Brain microvascular endothelial cell (primary cell): ENCODE data around the gene PXYLP1.

Source experiments
- DNase-seq: peaks from one replicate; pipeline ENCODE4 v3.0.0-alpha.2; 2020
- H3K27ac ChIP-seq: fragments of 250-450 bp; sonication (Bioruptor Pico); 2 replicates; pipeline ENCODE4 v1.5.1; 2020; ENCODE audit warnings: mild to moderate bottlenecking, moderate library complexity
- H3K27me3 ChIP-seq: fragments of 250-450 bp; sonication (Bioruptor Pico); replicated peaks from 2 replicates; pipeline ENCODE4 v1.5.1; 2020; ENCODE audit warnings: mild to moderate bottlenecking
- H3K36me3 ChIP-seq: fragments of 250-450 bp; sonication (Bioruptor Pico); replicated peaks from 2 replicates; pipeline ENCODE4 v1.5.1; 2020; ENCODE audit warnings: mild to moderate bottlenecking
- H3K4me3 ChIP-seq: 2 replicates; pipeline ENCODE4 v1.5.1; 2011; ENCODE audit warnings: low read depth, mild to moderate bottlenecking, control low read depth, low read length, moderate library complexity
- in situ Hi-C: cut with HindIII; loops from 2 replicates; pipeline ENCODE4 v1.10.0; 2017; ENCODE audit warnings: low sequenced_read_pairs, low pct_ligation_motif_present
- TF ChIP-seq, protein P1 (sequence below): IDR thresholded peaks from 2 replicates; pipeline ENCODE4 v1.5.1; 2011; ENCODE audit warnings: low read depth, mild to moderate bottlenecking, moderate library complexity, low read length, control low read depth, inconsistent platforms; ENCODE audit errors: missing control alignments

PXYLP1 gene

DNA sequence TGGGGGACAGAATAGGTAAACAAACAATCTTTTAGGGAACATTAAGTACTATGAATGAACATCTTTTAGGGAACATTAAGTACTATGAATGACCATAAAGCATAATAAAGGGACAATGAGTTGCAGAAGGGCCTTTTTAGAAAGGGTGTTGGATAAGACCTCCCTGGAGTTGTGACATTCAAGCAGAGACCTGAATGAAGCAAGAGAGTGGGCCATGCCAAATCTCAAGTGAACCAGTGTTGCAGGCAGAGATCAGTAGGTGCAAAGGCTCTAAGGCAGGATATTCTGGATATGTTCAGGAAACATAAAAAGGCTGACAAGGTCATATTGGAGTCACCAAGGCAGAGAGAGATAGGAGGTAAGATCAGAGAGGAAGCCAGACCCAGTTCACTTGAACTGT lies 107.3 kb downstream of the PXYLP1 start:
- in situ Hi-C loops, result no loop called here

DNA sequence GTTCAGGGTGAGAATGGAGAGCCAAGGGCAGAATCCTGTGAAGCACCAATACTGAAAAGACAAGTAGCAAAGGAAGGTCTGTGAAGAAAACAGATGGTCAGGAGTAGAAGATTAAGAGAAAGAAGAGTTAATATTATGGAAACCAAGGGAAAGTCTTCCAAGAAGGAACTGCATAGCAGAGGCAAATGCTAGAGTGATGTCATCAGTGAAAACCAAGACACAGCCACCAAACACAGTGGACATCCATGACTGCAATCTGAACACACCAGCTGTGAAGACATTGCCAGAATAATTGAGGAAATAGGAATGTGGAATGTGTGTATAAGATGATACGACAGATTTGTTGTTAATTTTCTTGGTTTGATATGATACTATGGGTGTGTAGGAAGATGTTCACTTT lies 109.9 kb downstream of the PXYLP1 start:
- Histone ChIP-seq H3K4me3 (no peak overlapping the region), H3K27ac (no peak overlapping the region), H3K27me3 (no peaks in the 10 kb centered on the region), H3K36me3 (no peaks in the 10 kb centered on the region)
- in situ Hi-C loops, result no loop called here
- no peak for DNase-seq
- TF ChIP-seq, protein P1, sequence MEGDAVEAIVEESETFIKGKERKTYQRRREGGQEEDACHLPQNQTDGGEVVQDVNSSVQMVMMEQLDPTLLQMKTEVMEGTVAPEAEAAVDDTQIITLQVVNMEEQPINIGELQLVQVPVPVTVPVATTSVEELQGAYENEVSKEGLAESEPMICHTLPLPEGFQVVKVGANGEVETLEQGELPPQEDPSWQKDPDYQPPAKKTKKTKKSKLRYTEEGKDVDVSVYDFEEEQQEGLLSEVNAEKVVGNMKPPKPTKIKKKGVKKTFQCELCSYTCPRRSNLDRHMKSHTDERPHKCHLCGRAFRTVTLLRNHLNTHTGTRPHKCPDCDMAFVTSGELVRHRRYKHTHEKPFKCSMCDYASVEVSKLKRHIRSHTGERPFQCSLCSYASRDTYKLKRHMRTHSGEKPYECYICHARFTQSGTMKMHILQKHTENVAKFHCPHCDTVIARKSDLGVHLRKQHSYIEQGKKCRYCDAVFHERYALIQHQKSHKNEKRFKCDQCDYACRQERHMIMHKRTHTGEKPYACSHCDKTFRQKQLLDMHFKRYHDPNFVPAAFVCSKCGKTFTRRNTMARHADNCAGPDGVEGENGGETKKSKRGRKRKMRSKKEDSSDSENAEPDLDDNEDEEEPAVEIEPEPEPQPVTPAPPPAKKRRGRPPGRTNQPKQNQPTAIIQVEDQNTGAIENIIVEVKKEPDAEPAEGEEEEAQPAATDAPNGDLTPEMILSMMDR, result no peak

More for the DNA sequence above, 107.3 kb downstream of the PXYLP1 start:
- H3K27ac ChIP-seq, result no peak overlapping the region
- DNase-seq, result no peak
- no peak overlapping the region for H3K4me3 ChIP-seq
- H3K27me3 ChIP-seq, result no peaks in the 10 kb centered on the region
- no peaks in the 10 kb centered on the region for H3K36me3 ChIP-seq
- TF ChIP-seq, protein P1, result no peak

DNA sequence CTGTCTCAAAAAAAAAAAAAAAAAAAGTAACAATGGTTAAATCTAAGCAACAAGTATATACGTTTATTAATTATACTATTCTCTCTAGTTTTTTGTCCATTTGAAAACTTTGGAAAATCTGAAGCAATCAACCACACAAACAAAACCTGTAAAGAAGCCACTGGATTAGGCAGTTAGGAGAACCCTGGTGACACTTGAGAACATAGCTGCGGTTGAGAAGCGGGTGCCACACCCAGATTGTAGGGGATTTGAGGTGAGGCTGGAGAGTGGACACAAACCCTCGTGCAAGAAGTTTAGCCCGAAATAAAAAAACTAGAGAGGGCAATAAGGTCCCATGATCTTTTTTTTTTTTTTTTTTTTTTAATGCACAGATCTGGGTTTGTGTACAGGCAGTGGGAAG lies 110.8 kb downstream of the PXYLP1 start:
- Histone ChIP-seq H3K27ac (no peak overlapping the region), H3K36me3 (no peaks in the 10 kb centered on the region), H3K27me3 (no peaks in the 10 kb centered on the region), H3K4me3 (no peak overlapping the region)
- in situ Hi-C loops, result no loop called here
- no peak for DNase-seq
- TF ChIP-seq, protein P1, result no peak

DNA sequence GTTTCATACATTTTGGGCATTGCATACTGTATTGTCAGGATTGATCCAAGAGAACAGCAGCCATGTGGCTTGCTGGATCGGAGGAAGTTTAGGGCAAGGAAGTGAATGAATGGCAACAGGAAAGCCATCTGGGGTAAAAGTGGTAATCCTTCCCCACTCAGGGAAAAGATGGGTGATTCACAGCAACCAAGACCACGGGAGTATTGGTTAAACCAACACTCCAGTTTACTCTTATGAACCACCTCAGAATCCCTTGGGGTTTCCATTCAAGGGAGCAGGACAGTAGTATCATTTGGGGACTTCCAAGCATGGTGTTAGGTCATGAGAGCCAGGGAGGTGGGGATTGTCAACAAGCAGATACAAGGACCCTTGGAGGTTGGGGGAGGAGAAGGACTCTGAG lies 111.5 kb downstream of the PXYLP1 start:
- in situ Hi-C loops, result no loop called here
- no peak overlapping the region for H3K4me3 ChIP-seq
- TF ChIP-seq, protein P1, result no peak
- no peaks in the 10 kb centered on the region for H3K27me3 ChIP-seq
- H3K36me3 ChIP-seq, result no peaks in the 10 kb centered on the region
- H3K27ac ChIP-seq, result no peak overlapping the region
- no peak for DNase-seq

DNA sequence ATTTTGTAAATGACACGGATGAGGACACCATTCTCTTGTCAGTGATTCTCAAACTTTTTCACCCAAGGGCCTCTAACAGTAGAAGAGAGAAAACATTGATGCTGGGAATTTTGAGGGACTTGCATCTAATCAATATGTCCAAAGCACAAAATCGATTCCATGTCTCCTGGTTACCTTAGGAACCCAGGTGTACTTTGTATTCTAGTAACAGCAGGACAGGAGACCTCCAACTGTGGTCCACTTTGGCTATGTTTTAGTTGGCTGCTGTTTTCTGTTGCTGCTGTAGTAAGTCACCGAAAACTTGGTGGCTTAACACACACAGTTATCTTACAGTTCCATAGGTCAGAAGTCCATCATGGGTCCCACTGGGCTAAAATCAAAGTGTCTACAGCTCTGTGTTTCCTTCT lies 112.2 kb downstream of the PXYLP1 start:
- in situ Hi-C loops, result no loop called here
- no peak overlapping the region for H3K27ac ChIP-seq
- TF ChIP-seq, protein P1, result no peak

More for the DNA sequence above, 112.2 kb downstream of the PXYLP1 start:
- H3K27me3 ChIP-seq, result no peaks in the 10 kb centered on the region
- H3K36me3 ChIP-seq, result no peaks in the 10 kb centered on the region
- no peak for DNase-seq
- H3K4me3 ChIP-seq, result no peak overlapping the region
